Hematopoietic multipotent progenitor cell treated with erythropoietin and hydrocortisone succinate and interleukin-3 and kit ligand, for 17 days (in vitro differentiated cells): ENCODE measurements around the gene NDNF.

Experiments
- DNase-seq: peaks from one replicate; pipeline ENCODE4 v3.0.0-alpha.2; 2015; ENCODE audit warnings: low spot score

The NDNF gene

GRCh38 chr4:121072224-121073003 is at the start of gene NDNF:
Gene NDNF, minus strand, starts transcription at chr4:121072535. Its CDS starts 26,698 bp downstream, at chr4:121045837.
- no peak for DNase-seq

DNA sequence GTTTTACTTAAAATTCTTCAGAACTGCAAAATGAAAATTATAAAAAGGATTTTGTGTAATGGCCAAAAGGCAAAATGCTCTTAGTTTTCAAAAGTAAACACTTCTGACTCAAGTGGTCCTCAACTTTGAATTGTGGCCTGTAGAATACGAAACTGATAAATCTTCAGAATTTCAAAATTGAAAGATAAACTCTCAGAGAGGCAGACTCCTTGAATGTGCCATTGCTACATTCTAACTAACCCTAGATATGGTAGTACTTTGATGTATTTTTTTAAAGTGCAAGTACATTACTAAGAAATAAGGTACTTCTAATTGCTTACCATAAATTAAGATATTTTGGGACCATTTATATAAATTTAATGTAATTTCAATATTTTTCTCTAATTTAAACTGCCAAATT is 47.4 kb upstream of the NDNF start:
- no peak for DNase-seq

- no peak for DNase-seq
These were observed 46.0 kb upstream of the NDNF start for GRCh38 chr4:121118344-121118743.

DNA sequence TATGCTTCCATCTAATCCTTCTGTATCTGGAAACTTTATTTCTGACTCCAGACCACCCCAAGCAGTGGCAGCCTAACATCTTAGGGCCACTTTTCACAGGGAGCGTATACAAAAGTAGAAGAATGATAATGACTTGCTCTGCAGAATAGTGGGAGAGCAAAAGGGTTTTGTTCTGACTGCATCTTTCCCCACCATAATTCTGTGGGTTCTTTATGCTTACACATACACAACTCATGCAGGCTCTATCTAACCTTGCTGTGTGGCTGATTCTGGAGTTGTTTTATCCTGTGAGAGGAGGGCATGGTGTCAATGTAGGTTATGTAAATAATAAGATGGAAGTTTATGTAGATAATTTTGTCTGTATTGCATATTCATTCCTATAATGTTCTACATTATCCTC is 42.4 kb upstream of the NDNF start:
- DNase-seq, result no peak

DNA sequence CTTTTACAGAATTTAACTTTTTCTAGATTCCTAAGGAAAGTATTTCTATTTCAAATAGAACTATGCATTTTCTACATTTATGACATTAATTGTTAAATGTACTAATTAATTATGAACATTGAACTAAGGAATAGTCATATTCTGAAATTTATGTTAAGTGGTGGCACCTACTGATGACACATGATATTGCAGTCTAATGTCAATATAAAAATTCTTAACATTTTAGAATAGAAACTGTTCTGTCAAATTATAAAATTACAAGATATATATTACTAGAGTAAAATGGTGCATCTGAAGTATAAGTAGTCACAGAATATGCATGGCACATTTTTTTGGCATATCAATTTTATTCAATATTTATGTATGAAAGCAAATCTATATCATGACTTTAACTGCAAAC is 40.2 kb upstream of the NDNF start:
- DNase-seq, result no peak

DNA sequence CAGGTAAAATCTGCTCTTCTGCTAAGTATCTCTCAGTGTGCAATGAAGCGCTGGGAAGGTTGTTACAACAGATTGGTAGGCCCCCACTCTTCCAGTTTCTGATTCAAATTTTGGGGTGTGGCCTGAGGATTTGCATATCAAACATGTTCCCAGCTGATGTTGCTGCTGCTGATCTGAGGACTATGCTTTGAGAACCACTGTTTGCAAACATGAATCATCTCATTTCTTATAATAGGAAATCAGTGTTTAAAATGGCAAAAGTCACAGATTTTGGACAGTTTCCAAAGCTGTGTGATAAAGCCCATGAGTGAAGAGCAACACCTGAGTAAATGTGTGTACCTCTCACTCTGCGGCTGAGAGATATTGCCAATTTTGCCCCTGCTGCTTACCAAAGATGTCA is 36.2 kb upstream of the NDNF start:
- DNase-seq, result no peak

DNA sequence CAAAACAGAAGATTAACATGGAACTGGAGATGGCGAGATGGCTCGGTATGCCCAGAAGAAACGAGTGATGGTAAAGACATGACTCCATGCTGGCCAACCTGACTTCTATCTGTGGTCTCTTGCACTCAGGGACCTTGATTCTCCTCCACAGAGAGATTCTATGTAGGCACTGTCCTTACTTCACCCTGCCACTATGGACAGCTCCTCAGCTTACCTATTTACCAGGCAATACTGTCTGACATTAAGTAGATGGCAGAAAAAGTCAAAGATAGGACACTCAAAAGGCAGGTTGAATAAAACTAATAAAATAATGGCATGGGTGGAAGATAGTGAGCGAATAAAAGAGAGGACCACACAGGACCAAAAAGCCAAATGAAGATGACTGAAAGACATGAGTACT is 35.2 kb upstream of the NDNF start:
- DNase-seq, result no peak

- DNase-seq, result no peak
These were observed 27.9 kb upstream of the NDNF start for GRCh38 chr4:121100093-121100775.

GRCh38 chr4:121098266-121098665 is 25.9 kb upstream of the NDNF start:
- DNase-seq, result no peak

DNA sequence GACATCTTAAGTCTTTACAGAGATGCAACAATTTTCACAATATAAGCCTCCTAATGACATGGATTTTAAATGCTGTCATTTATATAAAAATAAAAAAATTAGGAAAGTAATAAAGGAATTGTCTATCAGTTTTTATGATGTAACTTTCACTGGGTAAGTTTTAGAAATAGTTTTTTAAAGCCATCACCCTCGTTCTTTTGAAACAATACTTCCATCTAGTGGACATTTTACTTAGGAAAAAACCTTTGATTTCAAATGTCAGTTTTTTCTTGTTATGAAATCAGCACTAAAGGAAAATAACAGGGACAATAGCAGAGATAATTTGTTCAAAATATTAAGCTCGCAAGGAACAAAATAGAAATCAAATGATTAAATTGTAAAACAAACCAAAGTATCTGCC is 24.3 kb upstream of the NDNF start:
- DNase-seq, result no peak

GRCh38 chr4:121096191-121096590 is 23.9 kb upstream of the NDNF start:
- no peak for DNase-seq

DNA sequence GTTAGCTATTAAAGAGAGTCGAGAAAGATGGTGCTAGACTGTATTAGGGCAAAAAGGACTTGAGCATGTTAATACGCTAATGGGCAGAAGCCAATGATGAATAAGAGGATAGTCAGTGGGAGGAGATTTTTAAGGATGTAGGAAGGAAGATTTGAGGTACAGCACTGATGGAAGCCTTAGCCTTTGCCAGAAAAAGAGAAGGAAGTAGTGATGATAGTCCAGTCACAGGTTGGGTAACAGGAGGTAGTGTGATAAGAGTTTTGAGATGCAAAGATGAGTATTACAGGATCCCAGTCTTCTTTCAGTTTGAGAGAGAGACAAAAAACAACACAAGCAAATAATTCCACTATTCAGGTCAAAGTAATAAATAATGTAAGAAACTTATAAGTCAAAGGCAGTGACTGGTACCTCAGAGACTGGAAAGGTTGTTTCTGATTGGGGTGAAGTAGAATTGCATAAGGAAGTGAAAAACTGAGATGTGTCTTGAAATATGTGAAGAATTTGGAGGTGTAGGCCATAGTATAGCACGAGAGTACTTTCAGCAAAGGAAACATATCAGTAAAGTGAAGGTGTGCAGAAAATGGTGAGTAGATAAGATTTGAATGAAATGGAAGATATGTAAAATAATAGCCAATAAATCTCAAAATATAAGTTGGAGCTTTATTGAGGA is 22.1 kb upstream of the NDNF start:
- DNase-seq, result no peak

GRCh38 chr4:121093261-121093660 is 20.9 kb upstream of the NDNF start:
- DNase-seq, result no peak

- no peak for DNase-seq
These were observed 19.6 kb upstream of the NDNF start for GRCh38 chr4:121091941-121092340.

DNA sequence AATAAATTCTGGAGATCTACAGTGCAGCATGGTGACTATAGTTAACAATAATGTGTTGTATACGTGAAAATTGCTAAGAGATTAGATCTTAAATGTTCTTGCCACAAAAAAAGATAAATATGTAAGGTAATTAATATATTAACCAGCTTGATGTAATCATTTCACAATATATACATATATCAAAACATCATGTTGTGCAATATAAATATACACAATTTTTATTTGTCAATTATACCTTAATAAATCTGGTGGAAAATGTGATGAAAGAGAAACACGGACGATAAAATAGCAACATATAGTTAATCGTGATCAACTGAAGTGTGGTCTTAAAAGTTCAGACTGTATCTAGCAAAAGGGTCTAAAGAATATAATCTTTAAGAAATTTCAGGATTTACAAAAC is 16.5 kb upstream of the NDNF start:
- DNase-seq, result no peak

- DNase-seq, result no peak
These were observed 7.0 kb upstream of the NDNF start for GRCh38 chr4:121079376-121079775.

GRCh38 chr4:121077496-121077895 is 5.2 kb upstream of the NDNF start:
- DNase-seq, result no peak

GRCh38 chr4:121076416-121076815 is 4.1 kb upstream of the NDNF start:
- no peak for DNase-seq

DNA sequence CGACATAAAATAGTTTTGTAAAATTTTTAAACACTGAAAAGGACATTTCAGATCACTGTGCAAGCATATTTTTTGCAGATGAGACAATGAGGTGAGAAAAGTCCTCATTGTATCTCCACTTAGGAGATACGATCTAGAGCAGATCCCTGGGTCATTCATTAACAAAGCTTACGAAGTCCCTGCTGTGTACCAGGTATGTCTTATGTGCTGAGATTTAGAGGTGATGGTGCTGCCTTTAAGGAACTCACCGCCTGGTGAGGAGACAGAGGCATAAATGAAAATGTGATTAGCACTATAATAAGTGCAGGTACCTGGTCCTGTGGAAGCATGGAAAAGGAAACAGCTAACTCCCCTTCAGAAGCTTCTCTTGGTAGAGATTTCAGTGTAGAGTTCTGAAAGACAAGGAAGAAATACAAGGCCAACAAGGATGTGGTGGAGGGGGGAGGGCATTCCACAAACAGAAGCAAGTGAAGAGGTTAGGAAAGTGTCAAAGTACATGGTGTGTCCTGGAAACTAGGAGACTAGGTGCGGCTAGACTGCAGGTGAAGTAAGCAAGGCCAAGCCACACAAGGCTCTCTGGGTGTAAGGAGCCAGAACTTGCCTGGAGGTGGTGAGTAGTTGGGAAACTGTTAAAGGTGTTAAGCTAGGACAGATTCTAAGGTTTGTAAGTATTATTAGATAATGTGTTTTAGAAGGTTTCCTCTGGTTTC is 1.5 kb upstream of the NDNF start:
- DNase-seq, result no peak

DNA sequence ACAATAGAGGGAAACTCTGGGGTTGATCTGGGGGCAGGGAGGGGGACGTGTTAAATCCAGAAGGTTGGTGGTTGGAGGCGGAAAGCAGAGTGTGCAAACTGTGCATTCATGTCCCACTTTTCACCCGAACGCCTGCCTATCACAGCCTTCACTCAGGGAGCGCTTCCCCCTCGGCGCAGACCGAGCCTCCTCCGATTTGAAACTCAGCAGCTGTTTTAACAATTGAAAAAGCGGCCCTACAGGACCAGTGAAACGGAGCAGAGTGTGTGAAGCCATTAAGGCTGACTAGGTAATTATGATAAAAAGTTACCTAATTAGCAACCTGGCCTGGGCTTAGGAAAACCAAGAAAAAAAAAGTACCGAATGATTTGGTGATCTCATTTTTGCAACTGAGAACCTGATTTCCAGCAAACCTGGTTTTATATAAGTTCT is 685 bp upstream of the NDNF start:
- no peak for DNase-seq

DNA sequence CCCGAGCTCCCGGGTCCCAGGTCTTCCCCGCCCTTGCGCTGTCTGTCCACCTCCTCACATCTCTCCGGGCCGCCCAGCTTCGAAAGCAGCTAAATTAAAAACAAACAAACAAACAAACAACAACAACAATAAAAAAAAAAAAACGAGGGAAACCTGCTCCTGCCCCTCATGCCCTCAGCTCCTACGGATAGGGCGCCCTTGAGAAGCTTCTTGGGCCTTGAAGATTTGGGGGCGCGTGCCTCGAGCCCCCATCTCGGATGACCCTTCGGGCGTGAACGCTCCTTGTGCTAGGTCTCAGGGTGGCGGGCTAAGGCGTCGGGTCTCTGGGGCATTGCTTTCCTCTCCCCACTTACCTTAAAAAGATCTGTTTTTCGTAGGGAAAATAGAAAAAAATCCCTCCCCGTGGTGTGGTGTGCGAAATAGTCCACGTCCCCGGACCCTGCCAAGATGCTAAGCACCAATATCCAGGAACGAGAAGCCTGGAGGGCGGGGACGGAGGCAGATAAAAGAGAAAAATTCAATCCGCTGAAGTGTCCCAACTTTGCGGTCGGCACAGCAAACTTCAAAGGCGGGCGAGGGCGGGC is 603 bp downstream of the NDNF start:
- no peak for DNase-seq
